A549 (cell line): Measurements from ENCODE around the gene MXD4.

Experiments
- BHLHE40 ChIP-seq: IDR thresholded peaks from 2 replicates; pipeline ENCODE4 v1.6.1; 2012; ENCODE audit warnings: low read depth, low read length, inconsistent platforms
- CHD2 ChIP-seq: fragments of 150-350 bp; IDR thresholded peaks from 2 replicates; pipeline ENCODE4 v1.6.1; 2014; ENCODE audit warnings: low read length; ENCODE audit not compliant: partially characterized antibody
- POLR2A ChIP-seq: IDR thresholded peaks from 2 replicates; pipeline ENCODE4 v1.6.1; 2012; ENCODE audit warnings: mild to moderate bottlenecking, low read length
- SMC3 ChIP-seq: fragments of >200 bp; sonication (Bioruptor Twin); formaldehyde crosslinking; IDR thresholded peaks from 3 replicates; pipeline ENCODE4 v1.6.1; 2018; ENCODE audit warnings: inconsistent platforms
- TF ChIP-seq, protein P1 (sequence below): fragments of >200 bp; sonication (Bioruptor Twin); formaldehyde crosslinking; IDR thresholded peaks from 3 replicates; pipeline ENCODE4 v1.5.1; 2016
- TF ChIP-seq, protein P2 (sequence below): fragments of 200-600 bp; sonication (generic); IDR thresholded peaks from 2 replicates; pipeline ENCODE4 v1.6.1; 2016; ENCODE audit warnings: antibody characterized with exemption, mild to moderate bottlenecking, moderate library complexity
- TF ChIP-seq, protein P3 (sequence below): IDR thresholded peaks from 2 replicates; pipeline ENCODE4 v1.6.1; 2012

DNA sequence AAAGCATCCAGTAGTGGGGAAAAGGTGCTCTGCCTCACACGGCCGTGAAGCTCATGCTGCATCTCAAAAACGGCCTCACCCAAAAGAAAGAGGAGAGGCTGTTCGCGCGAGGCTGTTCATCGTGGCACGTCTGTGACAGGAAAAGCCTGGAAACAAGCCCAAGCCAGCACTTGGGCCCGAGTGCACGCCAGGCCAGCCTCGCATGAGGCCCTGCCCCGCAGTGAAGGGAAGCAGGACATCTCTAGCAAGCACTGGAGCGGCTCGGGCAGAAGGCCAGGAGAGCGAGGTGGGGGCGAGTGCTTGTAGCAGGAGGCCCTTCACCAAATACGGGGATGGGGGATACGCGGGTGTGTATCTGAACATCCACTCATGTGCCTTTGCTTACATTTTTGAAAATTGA lies 39.9 kb upstream of the MXD4 start:
- TF ChIP-seq, protein P1, sequence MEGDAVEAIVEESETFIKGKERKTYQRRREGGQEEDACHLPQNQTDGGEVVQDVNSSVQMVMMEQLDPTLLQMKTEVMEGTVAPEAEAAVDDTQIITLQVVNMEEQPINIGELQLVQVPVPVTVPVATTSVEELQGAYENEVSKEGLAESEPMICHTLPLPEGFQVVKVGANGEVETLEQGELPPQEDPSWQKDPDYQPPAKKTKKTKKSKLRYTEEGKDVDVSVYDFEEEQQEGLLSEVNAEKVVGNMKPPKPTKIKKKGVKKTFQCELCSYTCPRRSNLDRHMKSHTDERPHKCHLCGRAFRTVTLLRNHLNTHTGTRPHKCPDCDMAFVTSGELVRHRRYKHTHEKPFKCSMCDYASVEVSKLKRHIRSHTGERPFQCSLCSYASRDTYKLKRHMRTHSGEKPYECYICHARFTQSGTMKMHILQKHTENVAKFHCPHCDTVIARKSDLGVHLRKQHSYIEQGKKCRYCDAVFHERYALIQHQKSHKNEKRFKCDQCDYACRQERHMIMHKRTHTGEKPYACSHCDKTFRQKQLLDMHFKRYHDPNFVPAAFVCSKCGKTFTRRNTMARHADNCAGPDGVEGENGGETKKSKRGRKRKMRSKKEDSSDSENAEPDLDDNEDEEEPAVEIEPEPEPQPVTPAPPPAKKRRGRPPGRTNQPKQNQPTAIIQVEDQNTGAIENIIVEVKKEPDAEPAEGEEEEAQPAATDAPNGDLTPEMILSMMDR, result no peak
- TF ChIP-seq POLR2A (no peak), BHLHE40 (no peak), SMC3 (no peak), CHD2 (no peak)
- TF ChIP-seq, protein P2, sequence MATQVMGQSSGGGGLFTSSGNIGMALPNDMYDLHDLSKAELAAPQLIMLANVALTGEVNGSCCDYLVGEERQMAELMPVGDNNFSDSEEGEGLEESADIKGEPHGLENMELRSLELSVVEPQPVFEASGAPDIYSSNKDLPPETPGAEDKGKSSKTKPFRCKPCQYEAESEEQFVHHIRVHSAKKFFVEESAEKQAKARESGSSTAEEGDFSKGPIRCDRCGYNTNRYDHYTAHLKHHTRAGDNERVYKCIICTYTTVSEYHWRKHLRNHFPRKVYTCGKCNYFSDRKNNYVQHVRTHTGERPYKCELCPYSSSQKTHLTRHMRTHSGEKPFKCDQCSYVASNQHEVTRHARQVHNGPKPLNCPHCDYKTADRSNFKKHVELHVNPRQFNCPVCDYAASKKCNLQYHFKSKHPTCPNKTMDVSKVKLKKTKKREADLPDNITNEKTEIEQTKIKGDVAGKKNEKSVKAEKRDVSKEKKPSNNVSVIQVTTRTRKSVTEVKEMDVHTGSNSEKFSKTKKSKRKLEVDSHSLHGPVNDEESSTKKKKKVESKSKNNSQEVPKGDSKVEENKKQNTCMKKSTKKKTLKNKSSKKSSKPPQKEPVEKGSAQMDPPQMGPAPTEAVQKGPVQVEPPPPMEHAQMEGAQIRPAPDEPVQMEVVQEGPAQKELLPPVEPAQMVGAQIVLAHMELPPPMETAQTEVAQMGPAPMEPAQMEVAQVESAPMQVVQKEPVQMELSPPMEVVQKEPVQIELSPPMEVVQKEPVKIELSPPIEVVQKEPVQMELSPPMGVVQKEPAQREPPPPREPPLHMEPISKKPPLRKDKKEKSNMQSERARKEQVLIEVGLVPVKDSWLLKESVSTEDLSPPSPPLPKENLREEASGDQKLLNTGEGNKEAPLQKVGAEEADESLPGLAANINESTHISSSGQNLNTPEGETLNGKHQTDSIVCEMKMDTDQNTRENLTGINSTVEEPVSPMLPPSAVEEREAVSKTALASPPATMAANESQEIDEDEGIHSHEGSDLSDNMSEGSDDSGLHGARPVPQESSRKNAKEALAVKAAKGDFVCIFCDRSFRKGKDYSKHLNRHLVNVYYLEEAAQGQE, result no peak
- TF ChIP-seq, protein P3, sequence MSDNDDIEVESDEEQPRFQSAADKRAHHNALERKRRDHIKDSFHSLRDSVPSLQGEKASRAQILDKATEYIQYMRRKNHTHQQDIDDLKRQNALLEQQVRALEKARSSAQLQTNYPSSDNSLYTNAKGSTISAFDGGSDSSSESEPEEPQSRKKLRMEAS, result no peak
